GM12874 (cell line): Measurements from ENCODE around the gene PRDM10.

ENCODE experiments used
- TF ChIP-seq, protein P1 (sequence below): IDR thresholded peaks from 2 replicates; pipeline ENCODE4 v1.5.1; 2011; ENCODE audit warnings: low read depth, mild to moderate bottlenecking, control low read depth, low read length, moderate library complexity; ENCODE audit not compliant: insufficient read depth

Gene PRDM10

GRCh38 chr11:129997513-129997912 is 5.1 kb downstream of the PRDM10 start:
- TF ChIP-seq, protein P1, sequence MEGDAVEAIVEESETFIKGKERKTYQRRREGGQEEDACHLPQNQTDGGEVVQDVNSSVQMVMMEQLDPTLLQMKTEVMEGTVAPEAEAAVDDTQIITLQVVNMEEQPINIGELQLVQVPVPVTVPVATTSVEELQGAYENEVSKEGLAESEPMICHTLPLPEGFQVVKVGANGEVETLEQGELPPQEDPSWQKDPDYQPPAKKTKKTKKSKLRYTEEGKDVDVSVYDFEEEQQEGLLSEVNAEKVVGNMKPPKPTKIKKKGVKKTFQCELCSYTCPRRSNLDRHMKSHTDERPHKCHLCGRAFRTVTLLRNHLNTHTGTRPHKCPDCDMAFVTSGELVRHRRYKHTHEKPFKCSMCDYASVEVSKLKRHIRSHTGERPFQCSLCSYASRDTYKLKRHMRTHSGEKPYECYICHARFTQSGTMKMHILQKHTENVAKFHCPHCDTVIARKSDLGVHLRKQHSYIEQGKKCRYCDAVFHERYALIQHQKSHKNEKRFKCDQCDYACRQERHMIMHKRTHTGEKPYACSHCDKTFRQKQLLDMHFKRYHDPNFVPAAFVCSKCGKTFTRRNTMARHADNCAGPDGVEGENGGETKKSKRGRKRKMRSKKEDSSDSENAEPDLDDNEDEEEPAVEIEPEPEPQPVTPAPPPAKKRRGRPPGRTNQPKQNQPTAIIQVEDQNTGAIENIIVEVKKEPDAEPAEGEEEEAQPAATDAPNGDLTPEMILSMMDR = no peak

- TF ChIP-seq, protein P1 = no peak
Measured at GRCh38 chr11:129996113-129996870, 6.3 kb downstream of the PRDM10 start.

DNA sequence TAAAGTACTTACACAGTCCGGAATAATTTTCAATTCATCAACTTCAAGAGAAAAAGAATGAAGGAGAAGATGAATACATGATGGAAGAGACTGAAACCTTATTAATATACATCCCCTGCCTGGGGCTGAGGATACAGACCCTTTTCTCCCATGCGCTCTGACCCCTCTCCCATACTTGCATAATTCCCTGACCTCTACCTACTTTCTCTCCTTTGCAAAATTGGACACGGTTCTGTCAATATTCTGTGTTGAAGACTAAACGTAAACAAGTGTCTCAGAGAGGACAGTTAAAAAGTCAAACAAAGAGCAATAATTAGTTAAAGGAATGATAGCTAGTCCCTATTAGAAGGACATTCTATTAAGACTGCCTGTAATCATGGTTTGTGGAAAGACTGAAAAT is 7.5 kb downstream of the PRDM10 start:
- TF ChIP-seq, protein P1 = no peak

DNA sequence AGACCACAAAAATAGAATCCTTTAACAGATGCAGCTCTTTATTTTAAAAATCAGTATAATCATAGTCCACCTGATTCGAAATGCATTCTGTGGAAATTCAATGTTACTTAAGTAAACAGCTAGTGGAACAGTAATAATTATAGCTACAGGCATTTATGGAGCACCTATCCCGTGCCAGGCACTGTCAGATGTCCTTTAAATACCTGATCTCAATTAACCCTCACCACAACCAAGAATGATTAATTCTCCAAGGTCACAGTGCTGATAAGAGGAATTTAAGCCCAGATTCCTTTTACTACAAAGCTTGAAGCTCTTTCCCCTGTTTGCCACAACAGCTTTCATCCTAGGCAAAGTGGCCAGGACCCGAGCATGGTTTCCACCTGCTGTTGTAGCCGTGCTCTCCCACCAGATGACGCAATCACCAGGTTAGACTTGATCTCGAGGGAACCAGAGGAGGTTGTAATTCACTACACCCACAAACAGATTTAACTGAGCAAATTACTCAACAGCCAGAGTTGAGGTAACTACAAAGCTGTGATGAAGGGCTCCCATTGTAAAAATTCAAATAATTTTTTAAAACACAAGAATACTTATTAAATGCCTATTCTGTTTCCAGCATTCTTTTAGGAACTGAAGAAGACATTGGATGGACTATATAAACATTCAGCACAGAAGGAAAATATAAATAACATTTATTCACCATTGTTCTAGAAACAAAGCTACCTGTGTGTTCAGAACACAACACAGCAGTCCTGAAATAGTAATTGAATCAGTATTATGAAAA is 10.3 kb downstream of the PRDM10 start:
- TF ChIP-seq, protein P1 = peak; percentile 50; the same call in 1 of the 2 replicates

DNA sequence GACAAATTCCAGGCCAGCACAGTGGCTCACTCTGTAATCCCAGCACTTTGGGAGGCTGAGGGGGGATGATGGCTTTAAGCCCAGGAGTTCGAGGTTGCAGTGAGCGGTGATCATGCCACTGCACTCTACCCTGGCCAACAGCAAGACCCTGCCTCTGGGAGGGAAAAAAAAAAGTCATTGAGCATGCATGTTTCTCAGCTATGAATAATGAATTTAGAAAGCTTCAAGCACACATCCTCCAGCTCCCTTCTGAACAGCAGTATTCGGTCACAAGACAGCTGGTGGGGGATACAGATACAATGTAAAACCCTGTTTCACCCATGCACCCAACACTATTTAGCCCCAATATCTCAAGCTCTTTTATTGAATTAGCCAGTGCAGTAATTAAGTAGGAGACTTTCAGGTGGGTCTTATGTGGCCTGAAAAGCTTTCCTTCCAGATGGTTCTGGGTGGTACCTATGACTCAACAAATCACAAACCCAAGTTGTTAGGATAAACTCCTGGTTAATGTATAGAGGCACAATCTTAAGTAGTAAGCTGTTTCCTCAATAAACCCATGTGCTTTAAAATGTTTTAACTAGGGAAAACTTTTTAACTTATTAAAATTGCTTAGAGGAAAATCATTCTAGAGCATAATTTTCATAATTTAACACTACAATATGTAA is 13.4 kb downstream of the PRDM10 start:
- TF ChIP-seq, protein P1 = no peak

- TF ChIP-seq, protein P1 = no peak
Measured at GRCh38 chr11:129987950-129988349, 14.7 kb downstream of the PRDM10 start.

DNA sequence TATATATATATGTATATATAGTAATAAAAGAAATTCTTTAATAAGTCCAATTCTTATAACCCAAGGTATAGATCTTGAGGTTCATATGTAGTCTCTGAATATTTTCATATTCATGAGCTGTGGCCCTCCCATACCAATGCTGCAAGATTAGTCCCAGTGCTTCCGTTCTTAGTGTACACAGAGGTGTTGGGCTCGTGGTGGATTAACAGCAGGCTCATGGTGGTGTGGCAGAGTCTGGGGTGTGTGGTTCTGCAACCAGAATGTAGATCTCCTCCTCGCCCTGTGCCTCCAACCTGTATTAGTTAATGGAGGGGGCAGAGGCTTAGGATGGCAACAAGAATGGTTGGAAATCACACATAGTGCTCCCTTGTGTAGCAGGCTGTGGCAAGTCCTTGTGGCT is 16.8 kb downstream of the PRDM10 start:
- TF ChIP-seq, protein P1 = no peak
